DND-41 (cell line): ENCODE results near the gene C10orf143.

Experiments used
- ATAC-seq: fragments of 200-7000 bp; cut with Tn5 transposase; 3 replicates; pipeline ENCODE4 v1.9.1; 2021; ENCODE audit warnings: low read depth; ENCODE audit not compliant: insufficient read depth
- DNase-seq: peaks from one replicate; pipeline ENCODE4 v3.0.0-alpha.2; 2020
- H2AFZ ChIP-seq: 2 replicates; pipeline ENCODE4 v1.6.0; 2012; ENCODE audit warnings: low read depth, low read length
- H3K27ac ChIP-seq: 2 replicates; pipeline ENCODE4 v1.5.1; 2012; ENCODE audit warnings: low read length, inconsistent platforms
- H3K27me3 ChIP-seq: fragments of 200-600 bp; sonication (generic); 2 replicates; pipeline ENCODE4 v1.6.0; 2012; ENCODE audit warnings: low read length, mild to moderate bottlenecking, inconsistent platforms; ENCODE audit not compliant: insufficient read depth, poor library complexity
- H3K36me3 ChIP-seq: 2 replicates; pipeline ENCODE4 v1.5.1; 2012; ENCODE audit warnings: low read length, inconsistent platforms; ENCODE audit not compliant: insufficient read depth
- H3K4me1 ChIP-seq: 2 replicates; pipeline ENCODE4 v1.5.1; 2012; ENCODE audit warnings: mild to moderate bottlenecking, low read length; ENCODE audit not compliant: insufficient read depth
- H3K4me2 ChIP-seq: 2 replicates; pipeline ENCODE4 v1.6.0; 2012; ENCODE audit warnings: mild to moderate bottlenecking, moderate library complexity, low read length, inconsistent platforms; ENCODE audit not compliant: insufficient read depth
- H3K4me3 ChIP-seq, 2 experiments: fragments of 200-600 bp in 1 of 2; shearing (Covaris generic) in 1 of 2; 2 replicates each; pipeline ENCODE4 v1.5.1; 2012 to 2016; ENCODE audit warnings: inconsistent platforms in 2 of 2, low read length in 2 of 2, mild to moderate bottlenecking in 2 of 2, low read depth in 1 of 2, moderate library complexity in 1 of 2
- H3K79me2 ChIP-seq: 2 replicates; pipeline ENCODE4 v1.6.0; 2012; ENCODE audit warnings: low read length, inconsistent platforms; ENCODE audit not compliant: insufficient read depth
- H3K9ac ChIP-seq: 2 replicates; pipeline ENCODE4 v1.6.0; 2012; ENCODE audit warnings: low read depth, mild to moderate bottlenecking, inconsistent platforms, low read length, moderate library complexity
- H3K9me3 ChIP-seq: 2 replicates; pipeline ENCODE4 v1.5.1; 2012; ENCODE audit warnings: low read length, moderate library complexity, mild to moderate bottlenecking, inconsistent platforms; ENCODE audit not compliant: insufficient read depth, severe bottlenecking
- H4K20me1 ChIP-seq: 2 replicates; pipeline ENCODE4 v1.6.0; 2012; ENCODE audit warnings: low read length; ENCODE audit not compliant: insufficient read depth
- EZH2 ChIP-seq: IDR thresholded peaks from 3 replicates; pipeline ENCODE4 v1.6.1; 2012; ENCODE audit warnings: borderline replicate concordance, low read depth, mild to moderate bottlenecking, moderate library complexity, low read length, inconsistent platforms; ENCODE audit not compliant: severe bottlenecking
- TF ChIP-seq, protein P1 (sequence below): IDR thresholded peaks from 2 replicates; pipeline ENCODE4 v1.5.1; 2012; ENCODE audit warnings: borderline replicate concordance, low read length, moderate library complexity, mild to moderate bottlenecking; ENCODE audit not compliant: poor library complexity, severe bottlenecking; ENCODE audit errors: extremely low read depth

The C10orf143 gene

GRCh38 chr10:130064783-130065182, 45.8 kb downstream of the C10orf143 start:
- TF ChIP-seq EZH2: no peak
- TF ChIP-seq, protein P1, sequence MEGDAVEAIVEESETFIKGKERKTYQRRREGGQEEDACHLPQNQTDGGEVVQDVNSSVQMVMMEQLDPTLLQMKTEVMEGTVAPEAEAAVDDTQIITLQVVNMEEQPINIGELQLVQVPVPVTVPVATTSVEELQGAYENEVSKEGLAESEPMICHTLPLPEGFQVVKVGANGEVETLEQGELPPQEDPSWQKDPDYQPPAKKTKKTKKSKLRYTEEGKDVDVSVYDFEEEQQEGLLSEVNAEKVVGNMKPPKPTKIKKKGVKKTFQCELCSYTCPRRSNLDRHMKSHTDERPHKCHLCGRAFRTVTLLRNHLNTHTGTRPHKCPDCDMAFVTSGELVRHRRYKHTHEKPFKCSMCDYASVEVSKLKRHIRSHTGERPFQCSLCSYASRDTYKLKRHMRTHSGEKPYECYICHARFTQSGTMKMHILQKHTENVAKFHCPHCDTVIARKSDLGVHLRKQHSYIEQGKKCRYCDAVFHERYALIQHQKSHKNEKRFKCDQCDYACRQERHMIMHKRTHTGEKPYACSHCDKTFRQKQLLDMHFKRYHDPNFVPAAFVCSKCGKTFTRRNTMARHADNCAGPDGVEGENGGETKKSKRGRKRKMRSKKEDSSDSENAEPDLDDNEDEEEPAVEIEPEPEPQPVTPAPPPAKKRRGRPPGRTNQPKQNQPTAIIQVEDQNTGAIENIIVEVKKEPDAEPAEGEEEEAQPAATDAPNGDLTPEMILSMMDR: no peak
- no peak for ATAC-seq
- no peak overlapping the region for H3K4me2 ChIP-seq

GRCh38 chr10:130062976-130063375, 47.7 kb downstream of the C10orf143 start:
- no peak for TF ChIP-seq EZH2
- TF ChIP-seq, protein P1: no peak
- no peaks in the 10 kb centered on the region for H3K4me1 ChIP-seq

More at GRCh38 chr10:130064783-130065182, 45.8 kb downstream of the C10orf143 start:
- Histone ChIP-seq H3K9ac (no peak overlapping the region), H3K4me1 (no peaks in the 10 kb centered on the region), H3K36me3 (no peaks in the 10 kb centered on the region), H2AFZ (no peak overlapping the region), H3K79me2 (no peaks in the 10 kb centered on the region), H3K9me3 (no peaks in the 10 kb centered on the region), H3K27ac (no peak overlapping the region), H3K4me3 (no peak overlapping the region), H4K20me1 (no peaks in the 10 kb centered on the region), H3K27me3 (no peaks in the 10 kb centered on the region)
- no peak for DNase-seq

DNA sequence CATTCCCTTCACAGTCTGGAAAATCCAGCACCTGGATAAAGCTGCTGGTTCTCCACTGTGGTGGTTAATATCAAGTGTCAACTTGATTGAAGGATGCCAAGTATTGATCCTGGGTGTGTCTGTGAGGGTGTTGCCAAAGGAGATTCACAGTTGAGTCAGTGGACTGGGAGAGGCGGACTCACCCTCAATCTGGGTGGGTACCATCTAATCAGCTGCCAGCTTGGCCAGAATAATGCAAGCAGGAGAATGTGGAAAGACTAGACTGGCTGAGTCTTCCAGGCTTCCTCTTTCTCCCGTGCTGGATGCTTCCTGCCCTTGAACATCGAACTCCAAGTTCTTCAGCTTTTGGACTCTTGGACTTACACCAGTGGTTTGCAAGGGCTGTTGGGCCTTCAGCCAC, 48.4 kb downstream of the C10orf143 start:
- Histone ChIP-seq H3K27ac (no peak overlapping the region), H2AFZ (no peak overlapping the region), H3K4me1 (no peaks in the 10 kb centered on the region), H3K9me3 (no peaks in the 10 kb centered on the region), H3K4me2 (no peak overlapping the region), H3K36me3 (no peaks in the 10 kb centered on the region), H3K79me2 (no peaks in the 10 kb centered on the region), H3K27me3 (no peaks in the 10 kb centered on the region), H4K20me1 (no peaks in the 10 kb centered on the region), H3K9ac (no peak overlapping the region), H3K4me3 (no peak overlapping the region)
- no peak for TF ChIP-seq EZH2
- TF ChIP-seq, protein P1: no peak
- DNase-seq (no peak), ATAC-seq (no peak)

More at GRCh38 chr10:130062976-130063375, 47.7 kb downstream of the C10orf143 start:
- Histone ChIP-seq H4K20me1 (no peaks in the 10 kb centered on the region), H3K9ac (no peak overlapping the region), H2AFZ (no peak overlapping the region), H3K79me2 (no peaks in the 10 kb centered on the region), H3K36me3 (no peaks in the 10 kb centered on the region), H3K27ac (no peak overlapping the region), H3K4me3 (no peak overlapping the region), H3K4me2 (no peak overlapping the region), H3K9me3 (no peaks in the 10 kb centered on the region), H3K27me3 (no peaks in the 10 kb centered on the region)
- DNase-seq: no peak
- ATAC-seq: no peak

GRCh38 chr10:130061760-130062159, 48.9 kb downstream of the C10orf143 start:
- H3K9ac ChIP-seq: no peak overlapping the region
- H3K27ac ChIP-seq: no peak overlapping the region
- TF ChIP-seq EZH2: no peak
- TF ChIP-seq, protein P1: no peak
- no peaks in the 10 kb centered on the region for H4K20me1 ChIP-seq
- no peak overlapping the region for H3K4me2 ChIP-seq
- no peaks in the 10 kb centered on the region for H3K9me3 ChIP-seq
- no peaks in the 10 kb centered on the region for H3K27me3 ChIP-seq
- H2AFZ ChIP-seq: no peak overlapping the region
- H3K4me3 ChIP-seq: no peak overlapping the region
- H3K79me2 ChIP-seq: no peaks in the 10 kb centered on the region
- no peaks in the 10 kb centered on the region for H3K36me3 ChIP-seq
- ATAC-seq (no peak), DNase-seq (no peak)
- no peaks in the 10 kb centered on the region for H3K4me1 ChIP-seq
